ENCODE data around the gene KIRREL3. TPM values are rescaled to one million over a fixed set of nuclear protein-coding genes. Genes with fewer than 3 reads are reported as not detected.

The KIRREL3 gene
- total and polyA plus RNA-seq, 5 donors from 2014 or later, result not detected

DNA sequence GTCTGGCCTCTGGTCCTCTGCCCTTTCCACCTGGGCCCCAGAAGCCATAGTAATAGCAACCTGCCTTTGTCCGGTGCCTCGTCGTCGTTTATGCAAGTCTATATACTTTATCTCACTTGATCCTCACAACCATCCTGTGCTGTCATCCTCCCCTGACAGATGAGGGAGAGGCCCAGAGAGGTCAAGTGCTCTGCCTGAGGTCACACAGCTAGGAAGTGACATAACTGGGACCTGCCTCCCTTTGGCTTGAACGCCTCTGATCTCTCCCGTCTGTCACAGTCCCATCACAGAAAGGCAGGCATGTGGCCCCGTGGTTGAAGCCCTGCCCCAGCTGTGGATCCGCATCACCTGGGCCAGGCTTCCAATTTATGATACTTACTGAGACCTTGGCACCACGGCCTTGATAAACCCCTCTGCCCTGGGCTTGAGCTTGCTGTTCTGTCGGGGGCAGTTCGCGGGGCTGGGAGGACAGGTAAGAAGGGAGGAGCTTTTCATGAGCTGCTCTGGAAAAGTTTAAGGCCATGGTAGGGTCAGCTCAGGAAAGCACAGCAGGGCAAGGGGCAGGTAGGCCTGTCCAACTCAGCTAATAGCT lies 398.1 kb downstream of the KIRREL3 start:
- no peaks in the 10 kb centered on the region for H3K36me3 ChIP-seq (ENCODE audit: control insufficient read depth, insufficient read depth, low read length)
- Mint-ChIP-seq H3K4me1 (peaks cover 0 to 2% (median 0%) of the 10 kb centered on the region in 4 donors), H3K9me3 (peaks cover 0 to 6% (median 0%) of the 10 kb centered on the region in 7 donors), H3K4me3 (no peak overlapping the region), H3K27me3 (peaks cover 9% of the 10 kb centered on the region), H3K36me3 (no peaks in the 10 kb centered on the region), H3K27ac (no peak overlapping the region)
- no peaks in the 10 kb centered on the region for H3K9me3 ChIP-seq (ENCODE audit: control insufficient read depth in 2 of 2, low read length in 2 of 2)
- H3K4me3 ChIP-seq (ENCODE audit: low read depth, low read length), result no peak overlapping the region
- no peaks in the 10 kb centered on the region for H3K4me1 ChIP-seq (ENCODE audit: control insufficient read depth, insufficient read depth, low read length, poor library complexity, severe bottlenecking)
- H3K27me3 ChIP-seq (ENCODE audit: control insufficient read depth, insufficient read depth, low read length), result no peaks in the 10 kb centered on the region
- ATAC-seq (ENCODE audit: low read depth in 2 of 2) (no peak), DNase-seq (no peak)
- no peak overlapping the region for H3K27ac ChIP-seq (ENCODE audit: insufficient read depth, low read length, poor library complexity, severe bottlenecking)

DNA sequence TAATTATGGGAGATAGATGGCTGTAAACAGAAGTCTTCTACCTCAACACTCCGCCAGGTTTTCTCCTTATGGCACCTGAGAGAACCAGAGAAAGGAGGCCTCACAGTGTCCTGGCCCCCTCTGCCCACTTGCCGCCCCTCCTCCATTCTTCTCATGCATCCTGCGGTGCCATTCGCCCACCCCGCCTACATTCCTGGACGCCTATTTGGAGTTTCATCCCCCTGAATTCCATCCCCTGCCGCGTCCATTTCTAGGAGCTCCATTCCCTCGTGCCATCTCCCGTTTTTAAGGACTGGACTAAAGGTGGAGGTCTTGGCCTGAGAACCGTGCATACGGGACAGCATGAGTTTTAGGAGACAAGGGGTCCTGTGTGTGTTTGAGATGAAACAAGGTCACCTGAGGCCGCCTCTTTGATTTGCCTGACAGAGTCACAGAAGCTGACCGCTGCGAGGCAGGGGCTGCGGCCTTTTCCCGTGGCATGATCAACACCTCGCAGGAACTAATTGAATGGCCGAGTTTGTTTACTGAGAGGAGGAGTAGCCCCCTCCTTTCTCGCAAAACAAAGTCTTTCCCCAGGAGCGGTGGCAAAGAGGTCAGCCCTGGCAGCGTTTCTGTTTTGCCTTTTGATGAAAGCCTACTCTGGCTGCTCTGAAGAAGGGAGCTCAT lies 398.9 kb downstream of the KIRREL3 start:
- Histone ChIP-seq H3K27me3 (ENCODE audit: control insufficient read depth, insufficient read depth, low read length) (no peaks in the 10 kb centered on the region), H3K4me3 (ENCODE audit: low read depth, low read length) (no peak overlapping the region), H3K9me3 (ENCODE audit: control insufficient read depth in 2 of 2, low read length in 2 of 2) (no peaks in the 10 kb centered on the region), H3K27ac (ENCODE audit: insufficient read depth, low read length, poor library complexity, severe bottlenecking) (no peak overlapping the region), H3K4me1 (ENCODE audit: control insufficient read depth, insufficient read depth, low read length, poor library complexity, severe bottlenecking) (no peaks in the 10 kb centered on the region), H3K36me3 (ENCODE audit: control insufficient read depth, insufficient read depth, low read length) (no peaks in the 10 kb centered on the region)
- Mint-ChIP-seq H3K36me3 (no peaks in the 10 kb centered on the region), H3K4me1 (no peaks in the 10 kb centered on the region), H3K27me3 (peaks cover 5% of the 10 kb centered on the region), H3K9me3 (peaks cover 0 to 6% (median 0%) of the 10 kb centered on the region in 7 donors), H3K4me3 (no peak overlapping the region), H3K27ac (no peak overlapping the region)
- ATAC-seq (ENCODE audit: low read depth in 2 of 2), result no peak
- no peak for DNase-seq

GRCh38 chr11:126601136-126601535 lies 399.4 kb downstream of the KIRREL3 start:
- peaks cover 5% of the 10 kb centered on the region for H3K27me3 Mint-ChIP-seq

GRCh38 chr11:126599217-126599897 lies 401.2 kb downstream of the KIRREL3 start:
- Mint-ChIP-seq H3K36me3 (no peaks in the 10 kb centered on the region), H3K27ac (no peak overlapping the region), H3K4me1 (no peaks in the 10 kb centered on the region), H3K9me3 (peaks cover 0 to 6% (median 1%) of the 10 kb centered on the region in 7 donors), H3K27me3 (no peaks in the 10 kb centered on the region), H3K4me3 (peak overlapping the region in 1 of 4 donors; percentile 70)
- Histone ChIP-seq H3K4me3 (ENCODE audit: low read depth, low read length) (no peak overlapping the region), H3K4me1 (ENCODE audit: control insufficient read depth, insufficient read depth, low read length, poor library complexity, severe bottlenecking) (no peaks in the 10 kb centered on the region), H3K27me3 (ENCODE audit: control insufficient read depth, insufficient read depth, low read length) (no peaks in the 10 kb centered on the region), H3K36me3 (ENCODE audit: control insufficient read depth, insufficient read depth, low read length) (no peaks in the 10 kb centered on the region), H3K9me3 (ENCODE audit: control insufficient read depth in 2 of 2, low read length in 2 of 2) (no peaks in the 10 kb centered on the region), H3K27ac (ENCODE audit: insufficient read depth, low read length, poor library complexity, severe bottlenecking) (no peak overlapping the region)
- ATAC-seq (ENCODE audit: low read depth in 2 of 2) (no peak), DNase-seq (no peak)

More at GRCh38 chr11:126601136-126601535, 399.4 kb downstream of the KIRREL3 start:
- H3K27ac ChIP-seq (ENCODE audit: insufficient read depth, low read length, poor library complexity, severe bottlenecking), result no peak overlapping the region
- H3K4me3 ChIP-seq (ENCODE audit: low read depth, low read length), result no peak overlapping the region
- H3K36me3 ChIP-seq (ENCODE audit: control insufficient read depth, insufficient read depth, low read length), result no peaks in the 10 kb centered on the region
- H3K4me3 Mint-ChIP-seq, result no peak overlapping the region
- H3K9me3 Mint-ChIP-seq, result peaks cover 0 to 6% (median under 1%) of the 10 kb centered on the region in 7 donors
- H3K4me1 ChIP-seq (ENCODE audit: control insufficient read depth, insufficient read depth, low read length, poor library complexity, severe bottlenecking), result no peaks in the 10 kb centered on the region
- DNase-seq, result no peak
- no peak overlapping the region for H3K27ac Mint-ChIP-seq
- no peaks in the 10 kb centered on the region for H3K4me1 Mint-ChIP-seq
- ATAC-seq (ENCODE audit: low read depth in 2 of 2), result no peak
- H3K27me3 ChIP-seq (ENCODE audit: control insufficient read depth, insufficient read depth, low read length), result no peaks in the 10 kb centered on the region
- no peaks in the 10 kb centered on the region for H3K36me3 Mint-ChIP-seq
- no peaks in the 10 kb centered on the region for H3K9me3 ChIP-seq (ENCODE audit: control insufficient read depth in 2 of 2, low read length in 2 of 2)

GRCh38 chr11:126598344-126599216 lies 402.0 kb downstream of the KIRREL3 start:
- H3K9me3 Mint-ChIP-seq, result peaks cover 0 to 6% (median 0%) of the 10 kb centered on the region in 7 donors
- no peak for ATAC-seq (ENCODE audit: low read depth in 2 of 2)
- no peak overlapping the region for H3K4me3 ChIP-seq (ENCODE audit: low read depth, low read length)

DNA sequence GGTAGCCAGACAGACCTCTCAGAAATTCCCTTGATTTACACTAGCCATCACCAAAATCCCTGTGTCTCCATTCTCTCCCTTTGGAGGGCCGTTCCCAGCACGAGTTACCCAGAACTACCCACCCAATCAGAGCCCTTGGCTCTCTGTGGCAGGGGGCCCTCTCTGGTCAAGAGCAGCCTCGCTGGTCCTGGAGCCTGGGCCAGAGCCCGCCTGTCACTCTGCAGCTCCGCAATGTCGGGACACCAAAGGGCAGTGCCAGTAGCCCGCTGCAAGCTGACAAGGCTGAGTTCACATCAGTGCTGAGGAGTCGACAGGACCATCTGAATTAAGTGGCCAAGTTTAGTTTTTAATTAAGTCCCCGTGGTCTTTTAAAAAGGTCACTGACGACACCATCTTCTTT lies 403.5 kb downstream of the KIRREL3 start:
- DNase-seq, result no peak
- Histone ChIP-seq H3K4me1 (ENCODE audit: control insufficient read depth, insufficient read depth, low read length, poor library complexity, severe bottlenecking) (no peaks in the 10 kb centered on the region), H3K27me3 (ENCODE audit: control insufficient read depth, insufficient read depth, low read length) (no peaks in the 10 kb centered on the region), H3K4me3 (ENCODE audit: low read depth, low read length) (no peak overlapping the region), H3K27ac (ENCODE audit: insufficient read depth, low read length, poor library complexity, severe bottlenecking) (no peak overlapping the region), H3K9me3 (ENCODE audit: control insufficient read depth in 2 of 2, low read length in 2 of 2) (no peaks in the 10 kb centered on the region), H3K36me3 (ENCODE audit: control insufficient read depth, insufficient read depth, low read length) (no peaks in the 10 kb centered on the region)
- H3K27ac Mint-ChIP-seq, result no peak overlapping the region
- no peaks in the 10 kb centered on the region for H3K4me1 Mint-ChIP-seq
- no peaks in the 10 kb centered on the region for H3K36me3 Mint-ChIP-seq
- no peak for ATAC-seq (ENCODE audit: low read depth in 2 of 2)
- H3K27me3 Mint-ChIP-seq, result no peaks in the 10 kb centered on the region
- no peak overlapping the region for H3K4me3 Mint-ChIP-seq
- peaks cover 0 to 6% (median 0%) of the 10 kb centered on the region in 7 donors for H3K9me3 Mint-ChIP-seq

More at GRCh38 chr11:126598344-126599216, 402.0 kb downstream of the KIRREL3 start:
- no peaks in the 10 kb centered on the region for H3K27me3 Mint-ChIP-seq
- H3K9me3 ChIP-seq (ENCODE audit: control insufficient read depth in 2 of 2, low read length in 2 of 2), result no peaks in the 10 kb centered on the region
- DNase-seq, result no peak
- no peaks in the 10 kb centered on the region for H3K4me1 Mint-ChIP-seq
- H3K36me3 Mint-ChIP-seq, result no peaks in the 10 kb centered on the region
- H3K27me3 ChIP-seq (ENCODE audit: control insufficient read depth, insufficient read depth, low read length), result no peaks in the 10 kb centered on the region
- no peak overlapping the region for H3K27ac Mint-ChIP-seq
- no peak overlapping the region for H3K4me3 Mint-ChIP-seq
- no peaks in the 10 kb centered on the region for H3K4me1 ChIP-seq (ENCODE audit: control insufficient read depth, insufficient read depth, low read length, poor library complexity, severe bottlenecking)
- H3K36me3 ChIP-seq (ENCODE audit: control insufficient read depth, insufficient read depth, low read length), result no peaks in the 10 kb centered on the region
- H3K27ac ChIP-seq (ENCODE audit: insufficient read depth, low read length, poor library complexity, severe bottlenecking), result no peak overlapping the region

DNA sequence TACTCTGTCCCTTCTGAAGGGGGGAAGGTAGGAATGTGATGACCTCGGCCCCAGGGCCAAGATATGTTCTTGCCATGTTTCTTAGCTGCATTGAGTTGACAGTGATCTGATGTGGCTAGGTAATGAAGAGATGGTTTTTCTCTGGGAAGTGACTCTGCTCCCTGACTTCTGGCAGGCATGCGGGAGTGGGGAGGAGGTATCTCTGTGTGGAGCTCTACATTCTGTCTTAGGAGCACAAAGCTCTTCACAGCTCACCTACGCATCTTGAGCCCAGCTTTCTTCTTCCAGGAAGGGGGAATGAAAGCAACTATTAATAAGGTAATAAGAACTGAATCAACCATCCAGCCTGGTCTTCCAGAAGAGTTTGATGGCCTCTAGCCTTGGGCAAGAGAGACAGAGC lies 404.1 kb downstream of the KIRREL3 start:
- Mint-ChIP-seq H3K27me3 (no peaks in the 10 kb centered on the region), H3K9me3 (peaks cover 0 to 6% (median 0%) of the 10 kb centered on the region in 7 donors), H3K36me3 (no peaks in the 10 kb centered on the region), H3K4me1 (no peaks in the 10 kb centered on the region), H3K27ac (no peak overlapping the region), H3K4me3 (no peak overlapping the region)
- no peaks in the 10 kb centered on the region for H3K36me3 ChIP-seq (ENCODE audit: control insufficient read depth, insufficient read depth, low read length)
- DNase-seq (no peak), ATAC-seq (ENCODE audit: low read depth in 2 of 2) (no peak)
- H3K27me3 ChIP-seq (ENCODE audit: control insufficient read depth, insufficient read depth, low read length), result no peaks in the 10 kb centered on the region
- H3K9me3 ChIP-seq (ENCODE audit: control insufficient read depth in 2 of 2, low read length in 2 of 2), result no peaks in the 10 kb centered on the region
- no peak overlapping the region for H3K4me3 ChIP-seq (ENCODE audit: low read depth, low read length)
- H3K4me1 ChIP-seq (ENCODE audit: control insufficient read depth, insufficient read depth, low read length, poor library complexity, severe bottlenecking), result no peaks in the 10 kb centered on the region
- no peak overlapping the region for H3K27ac ChIP-seq (ENCODE audit: insufficient read depth, low read length, poor library complexity, severe bottlenecking)
